OCI-LY7 (cell line): ENCODE data around the gene TMCC2.

Experiments
- EZH2phosphoT487 ChIP-seq: fragments of 200-600 bp; sonication (generic); IDR thresholded peaks from 2 replicates; pipeline ENCODE4 v1.6.1; 2018; ENCODE audit warnings: low read depth, borderline replicate concordance, mild to moderate bottlenecking, mixed run types, antibody characterized with exemption, low read length, moderate library complexity, mixed read lengths
- TF ChIP-seq, protein P1 (sequence below): fragments of 200-600 bp; sonication (generic); conservative IDR thresholded peaks from 2 replicates; pipeline ENCODE4 v1.5.1; 2014; ENCODE audit warnings: mild to moderate bottlenecking, antibody characterized with exemption, low read length, moderate library complexity, mixed read lengths

DNA sequence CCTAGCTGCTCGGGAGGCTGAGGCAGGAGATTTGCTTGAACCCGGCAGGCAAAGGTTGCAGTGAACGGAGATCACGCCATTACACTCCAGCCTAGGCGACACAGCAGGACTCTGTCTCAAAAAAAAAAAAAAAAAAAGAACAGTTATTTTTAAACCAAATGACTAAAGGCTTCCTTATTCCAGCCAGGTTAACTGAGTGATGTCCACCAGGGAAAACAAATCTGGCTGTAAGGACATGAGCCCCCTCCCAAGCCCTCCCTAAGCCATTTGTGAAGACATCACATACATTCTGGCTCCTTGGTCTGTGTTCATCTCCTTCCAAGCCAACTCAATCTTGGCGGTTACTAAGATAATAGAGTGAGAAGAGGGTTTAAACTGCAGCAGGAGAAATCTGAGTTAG, 8.2 kb downstream of the TMCC2 start:
- TF ChIP-seq, protein P1, sequence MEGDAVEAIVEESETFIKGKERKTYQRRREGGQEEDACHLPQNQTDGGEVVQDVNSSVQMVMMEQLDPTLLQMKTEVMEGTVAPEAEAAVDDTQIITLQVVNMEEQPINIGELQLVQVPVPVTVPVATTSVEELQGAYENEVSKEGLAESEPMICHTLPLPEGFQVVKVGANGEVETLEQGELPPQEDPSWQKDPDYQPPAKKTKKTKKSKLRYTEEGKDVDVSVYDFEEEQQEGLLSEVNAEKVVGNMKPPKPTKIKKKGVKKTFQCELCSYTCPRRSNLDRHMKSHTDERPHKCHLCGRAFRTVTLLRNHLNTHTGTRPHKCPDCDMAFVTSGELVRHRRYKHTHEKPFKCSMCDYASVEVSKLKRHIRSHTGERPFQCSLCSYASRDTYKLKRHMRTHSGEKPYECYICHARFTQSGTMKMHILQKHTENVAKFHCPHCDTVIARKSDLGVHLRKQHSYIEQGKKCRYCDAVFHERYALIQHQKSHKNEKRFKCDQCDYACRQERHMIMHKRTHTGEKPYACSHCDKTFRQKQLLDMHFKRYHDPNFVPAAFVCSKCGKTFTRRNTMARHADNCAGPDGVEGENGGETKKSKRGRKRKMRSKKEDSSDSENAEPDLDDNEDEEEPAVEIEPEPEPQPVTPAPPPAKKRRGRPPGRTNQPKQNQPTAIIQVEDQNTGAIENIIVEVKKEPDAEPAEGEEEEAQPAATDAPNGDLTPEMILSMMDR = no peak
- no peak for TF ChIP-seq EZH2phosphoT487
